ENCODE results near the gene CMIP.

GRCh38 chr16:81496321-81496720 lies 51.7 kb downstream of the CMIP start:
- no peak for TF ChIP-seq CTCF (IDR thresholded peaks at IDR 0.05)
- TF ChIP-seq EP300 (IDR thresholded peaks at IDR 0.05; ENCODE audit: low read depth): no peak
- no peak for TF ChIP-seq POLR2A (IDR thresholded peaks at IDR 0.05)
- TF ChIP-seq POLR2AphosphoS5 (IDR thresholded peaks at IDR 0.05): no peak

Data from transverse colon (tissue), 4 donors.